ENCODE results near the gene MLLT6.

The MLLT6 gene

GRCh38 chr17:38729368-38729885 lies 24.4 kb downstream of the MLLT6 start:
- DNase-seq, result no peak

- peak; percentile 86 for DNase-seq
Measured at GRCh38 chr17:38729886-38730525, 24.9 kb downstream of the MLLT6 start, which contains the start of gene CISD3. Gene CISD3, plus strand, starts transcription at chr17:38730341. Its CDS starts 18 bp downstream, at chr17:38730359.

GRCh38 chr17:38730526-38731379 lies 25.7 kb downstream of the MLLT6 start:
- peak; percentile 22 for DNase-seq

DNA sequence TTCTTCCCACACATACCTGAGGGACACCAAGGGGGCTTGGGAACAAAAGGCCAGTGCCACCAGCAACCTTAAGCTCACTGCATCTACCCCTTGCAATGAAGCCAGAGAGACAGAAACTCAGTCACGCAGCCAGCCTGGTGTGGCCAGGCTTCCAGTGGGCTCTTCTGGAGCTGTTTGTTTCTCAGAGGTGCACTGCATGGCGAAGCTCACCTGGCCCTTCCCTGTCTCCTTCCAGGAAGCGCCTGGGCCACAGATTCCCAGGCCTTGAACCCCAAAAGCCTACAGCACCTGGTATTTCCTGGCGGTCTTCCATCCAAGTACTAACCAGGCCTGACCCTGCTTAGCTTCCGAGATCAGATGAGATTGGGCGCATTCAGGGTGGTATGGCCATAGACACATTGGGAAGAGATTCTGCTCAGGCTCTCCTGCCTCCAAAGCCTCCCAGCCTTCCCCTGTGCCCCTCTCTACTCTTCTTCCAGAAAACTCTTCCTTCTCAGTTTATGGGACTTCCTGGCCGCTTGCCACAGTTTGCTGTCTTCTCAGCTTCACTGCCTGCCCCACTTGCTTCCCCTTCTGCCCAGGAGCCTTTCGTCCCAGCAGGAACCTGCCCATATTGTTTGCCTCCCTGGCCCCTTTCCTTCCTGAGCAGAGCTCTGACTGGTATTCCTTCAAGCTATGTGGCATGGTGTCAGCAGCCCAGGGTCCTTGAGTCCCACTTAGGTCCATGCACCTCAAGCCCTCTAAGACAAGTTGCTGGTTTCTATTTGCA lies 26.6 kb downstream of the MLLT6 start:
- DNase-seq, result no peak

DNA sequence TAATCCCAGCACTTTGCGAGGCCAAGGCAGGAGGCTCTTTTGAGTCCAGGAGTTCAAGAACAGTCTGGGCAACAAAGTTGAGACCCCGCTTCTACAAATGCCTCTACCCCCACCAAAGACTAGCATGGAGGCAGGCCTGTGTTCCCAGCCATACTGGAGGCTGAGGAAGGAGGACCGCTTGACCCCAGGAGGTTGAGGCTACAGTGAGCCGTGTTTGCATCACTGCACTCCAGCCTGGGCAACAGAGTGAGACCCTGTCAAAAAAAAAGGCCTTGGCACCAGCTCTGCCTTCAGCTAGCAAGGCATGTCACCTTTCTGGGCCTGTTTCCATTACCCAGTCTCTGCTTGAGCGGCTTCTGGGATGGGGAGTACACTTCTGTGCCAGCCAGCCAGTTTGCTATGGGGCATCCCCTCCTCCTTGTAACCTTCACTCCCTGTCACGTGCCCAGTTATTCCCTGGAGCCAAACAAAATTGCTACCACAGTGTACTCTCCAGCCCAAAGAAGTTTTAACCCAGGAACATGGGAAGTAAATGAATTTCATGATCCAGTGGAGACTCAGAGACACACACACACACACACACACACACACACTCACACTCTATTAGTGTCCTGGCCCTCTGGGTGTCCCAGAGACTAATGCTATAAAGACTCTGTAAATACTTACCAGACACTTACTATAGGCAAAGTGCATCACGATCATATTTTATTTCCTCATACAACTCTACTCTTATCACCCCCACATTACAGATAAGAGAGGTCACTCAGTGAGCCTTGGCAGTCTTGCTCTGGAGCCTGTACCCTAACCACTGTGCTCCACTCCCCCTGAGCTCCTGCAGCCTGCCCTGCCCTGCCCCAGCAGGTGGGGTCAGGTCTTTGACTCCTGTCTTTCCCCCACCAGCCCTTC lies 27.6 kb downstream of the MLLT6 start:
- DNase-seq, result no peak

DNA sequence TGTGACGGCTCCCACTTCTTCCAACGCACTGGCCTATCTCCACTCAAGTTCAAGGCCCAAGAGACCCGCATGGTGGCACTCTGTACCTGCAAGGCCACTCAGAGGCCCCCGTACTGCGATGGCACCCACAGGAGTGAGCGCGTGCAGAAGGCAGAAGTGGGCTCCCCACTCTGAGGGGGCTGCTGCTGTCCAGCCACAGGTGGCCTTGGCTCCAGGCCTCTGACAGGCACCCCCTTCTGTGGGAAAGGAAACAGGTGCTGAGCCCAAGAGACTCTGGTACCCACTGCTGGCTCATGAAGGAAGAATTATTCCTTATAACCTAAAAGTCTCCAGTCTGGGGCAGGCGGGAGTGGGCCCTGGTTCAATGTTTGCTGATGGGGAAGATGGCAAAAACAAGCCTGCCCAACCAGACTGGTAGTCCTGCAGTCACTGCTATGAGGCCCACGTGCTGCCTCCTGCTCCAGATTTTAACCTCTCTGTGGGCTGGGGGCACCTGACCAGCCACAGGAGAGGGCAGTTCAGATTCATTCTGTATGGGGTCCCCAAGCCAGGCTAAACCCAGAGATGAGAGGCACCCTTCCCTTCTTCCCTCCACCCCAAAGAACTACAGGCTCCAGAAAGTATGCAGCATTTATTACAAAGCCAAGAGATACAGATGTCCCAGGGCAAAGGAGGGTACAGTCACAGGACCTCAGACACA lies 28.4 kb downstream of the MLLT6 start:
- no peak for DNase-seq

- peak; percentile 25 for DNase-seq
Measured at GRCh38 chr17:38733982-38734973, 29.2 kb downstream of the MLLT6 start.

DNA sequence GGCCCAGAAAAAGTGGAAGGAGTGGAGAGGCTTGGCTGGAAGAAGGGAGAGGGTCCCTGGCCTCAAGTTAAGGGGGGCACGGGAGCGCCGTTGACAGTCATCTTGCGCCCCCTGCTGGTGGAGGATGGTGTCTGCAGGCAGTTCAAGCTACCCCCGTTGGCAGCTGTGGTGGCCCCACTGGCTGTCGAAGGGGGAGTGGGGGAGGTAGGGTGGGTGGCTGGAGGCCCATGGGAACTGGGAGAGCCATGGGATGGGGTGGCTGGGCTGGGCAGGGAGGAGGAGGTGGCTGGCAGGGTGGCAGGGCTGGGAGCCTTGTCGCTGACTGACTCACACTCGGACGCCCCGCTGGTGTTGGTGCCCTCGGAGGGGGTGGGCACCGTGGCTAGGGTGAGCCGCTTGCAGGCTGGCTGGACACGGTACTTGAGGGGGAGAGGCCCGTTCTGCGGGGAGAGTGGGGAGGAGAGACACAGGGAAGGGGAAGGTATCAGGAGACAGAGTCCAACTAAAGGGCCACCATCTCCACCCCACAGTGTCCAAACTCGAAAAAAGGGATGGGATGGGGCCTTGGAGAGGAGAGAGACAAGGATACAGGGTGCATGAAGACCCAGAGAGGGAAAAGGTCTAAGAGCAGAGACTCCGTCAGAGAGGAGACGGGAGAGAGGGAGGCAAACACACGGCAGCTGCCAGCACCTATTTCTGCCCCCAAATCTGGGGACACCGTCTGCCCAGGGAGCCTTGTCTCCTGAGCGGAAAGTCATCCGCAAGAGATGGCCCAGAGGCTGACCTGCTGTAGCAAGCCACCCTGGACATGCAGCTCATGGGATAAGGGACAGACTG lies 30.3 kb downstream of the MLLT6 start:
- peak; percentile 82 for DNase-seq

DNA sequence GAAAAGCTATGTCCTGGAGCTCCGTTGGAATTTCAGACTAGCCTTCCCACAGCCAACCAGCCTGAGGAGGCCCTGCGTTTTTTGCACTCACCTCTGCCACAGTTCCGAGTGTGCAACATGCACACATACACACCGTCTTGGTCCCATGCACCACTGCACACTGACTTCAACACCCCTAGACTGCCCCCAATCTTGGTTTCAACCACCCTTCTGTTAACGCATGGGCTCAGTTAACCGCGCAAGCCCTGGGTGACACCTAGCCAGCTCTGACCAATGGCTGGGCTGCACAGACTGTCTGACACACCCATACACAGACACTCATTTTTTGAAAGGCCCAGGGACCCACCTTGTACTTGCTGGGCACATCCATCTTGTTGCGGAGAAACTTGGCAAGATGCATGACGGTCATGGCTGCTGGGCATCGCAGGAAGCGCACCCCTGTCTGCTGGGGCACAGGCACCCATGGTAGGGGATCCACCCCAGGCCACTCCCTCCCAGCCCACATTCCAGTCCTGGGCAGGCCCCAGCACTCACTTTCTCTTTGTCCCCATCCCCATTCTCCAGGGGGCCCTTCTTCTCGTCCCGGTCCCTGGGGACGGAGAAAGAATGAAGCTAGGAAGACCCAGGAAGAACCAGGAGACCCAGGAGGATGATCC lies 33.1 kb downstream of the MLLT6 start:
- DNase-seq, result no peak

DNA sequence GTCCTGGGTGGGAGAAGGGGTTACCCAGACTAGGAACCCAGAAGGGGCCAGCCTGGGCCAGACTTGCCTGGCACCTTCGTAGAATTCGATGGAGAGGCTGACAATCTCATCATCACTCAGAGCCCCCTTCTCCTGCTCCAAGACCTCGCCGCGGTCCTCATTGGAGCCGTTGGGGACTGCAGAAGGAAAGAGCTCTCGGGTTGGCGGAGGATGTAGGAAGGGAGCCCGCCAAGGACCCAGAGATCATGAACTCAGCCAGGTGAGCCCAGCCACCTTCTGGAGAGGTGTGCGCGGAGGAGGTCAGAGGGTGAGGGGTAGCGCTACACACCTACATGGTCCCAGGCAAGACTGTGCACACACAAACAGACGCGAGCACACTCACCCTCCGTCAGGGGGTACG lies 33.6 kb downstream of the MLLT6 start:
- DNase-seq, result no peak

GRCh38 chr17:38739305-38739704 lies 34.2 kb downstream of the MLLT6 start:
- DNase-seq, result no peak

DNA sequence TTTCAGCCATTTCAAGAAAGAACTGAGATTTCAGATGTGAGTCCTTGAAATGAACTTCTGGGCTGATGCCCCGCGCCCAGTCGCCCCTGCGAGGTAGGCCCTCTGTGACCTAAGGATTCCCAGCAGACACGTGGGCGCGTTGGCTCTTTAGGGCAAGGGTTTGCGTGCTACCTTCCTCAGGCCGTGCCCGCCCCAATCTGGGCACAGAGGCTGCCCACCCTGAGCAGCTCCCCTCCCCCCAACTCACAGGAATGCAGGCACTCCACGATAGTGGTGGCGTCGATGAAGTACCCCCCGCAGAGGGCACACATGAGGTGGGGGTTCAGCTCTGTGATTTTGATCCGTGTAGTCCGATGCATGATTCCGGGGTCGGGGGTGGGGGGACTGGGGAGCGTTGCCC lies 35.0 kb downstream of the MLLT6 start:
- no peak for DNase-seq

GRCh38 chr17:38740806-38741205 lies 35.7 kb downstream of the MLLT6 start:
- DNase-seq, result no peak

- DNase-seq, result no peak
Measured at GRCh38 chr17:38741461-38741860, 36.4 kb downstream of the MLLT6 start.

DNA sequence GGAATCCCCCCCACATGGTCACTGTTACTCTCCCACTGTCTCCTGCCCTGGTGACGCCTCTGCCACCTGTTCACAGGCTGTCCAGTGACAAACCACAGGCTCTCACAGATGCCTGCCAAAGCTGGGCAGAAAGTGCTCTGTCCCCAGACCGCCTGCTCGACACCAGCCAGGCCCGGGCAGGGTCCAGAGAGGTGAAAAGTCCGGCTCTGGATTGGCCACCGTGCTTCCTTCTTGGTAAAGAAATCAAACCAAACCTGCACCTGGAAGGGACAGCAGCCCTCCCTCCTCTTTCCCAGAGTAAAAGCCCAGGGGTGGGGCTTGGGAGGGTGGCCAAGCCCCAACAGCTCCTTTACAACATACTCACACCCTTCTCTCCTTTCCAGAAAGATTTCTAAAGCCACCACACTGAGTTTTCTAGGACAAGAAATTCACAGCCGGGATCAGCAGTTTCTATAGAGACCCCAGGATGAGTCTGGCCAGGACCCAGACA lies 36.9 kb downstream of the MLLT6 start:
- DNase-seq, result no peak

- DNase-seq, result no peak
Measured at GRCh38 chr17:38742411-38743308, 37.6 kb downstream of the MLLT6 start.

DNA sequence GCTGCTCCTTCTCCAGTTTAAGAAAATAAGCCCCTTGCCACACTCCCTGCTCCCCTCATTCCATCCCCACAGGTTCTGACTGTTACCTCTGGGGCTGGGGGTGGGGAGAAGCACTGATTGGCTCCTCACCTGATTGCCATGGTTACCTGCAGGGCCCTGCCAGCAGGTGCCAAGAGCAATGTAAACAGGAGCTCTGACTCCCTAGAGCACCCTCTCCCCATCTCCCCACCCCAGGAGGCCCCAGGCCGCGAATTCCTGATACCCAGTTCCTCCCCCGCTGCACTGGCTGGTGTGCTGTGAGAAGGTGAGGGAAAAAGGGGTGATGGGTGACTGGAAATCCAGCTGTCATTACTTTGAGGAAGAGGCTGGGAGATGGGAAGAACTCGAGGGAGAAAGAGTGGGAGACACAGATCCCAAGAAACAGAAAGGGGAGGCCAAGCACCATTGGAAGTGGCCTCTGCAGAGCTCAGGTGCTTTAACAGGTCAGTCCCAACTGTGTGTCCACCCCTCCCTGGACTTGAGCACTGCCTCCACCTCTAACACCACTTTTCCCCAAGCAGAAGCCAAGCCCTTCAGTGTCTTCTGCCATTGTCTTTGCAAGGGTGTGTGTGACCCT lies 38.6 kb downstream of the MLLT6 start:
- no peak for DNase-seq
